Left lung (tissue), 10 donors: ENCODE measurements around the gene FGFR4. TPM values are rescaled to one million over a fixed set of nuclear protein-coding genes. Genes with fewer than 3 reads are reported as not detected.
"Not testable (repeated sequence)": the region's sequence is repeated elsewhere in the genome, so short reads cannot be mapped to it uniquely, and the experiment has no call there.

Experiments
- ATAC-seq: fragments of 200-7000 bp; cut with Tn5 transposase; one replicate; pipeline ENCODE4 v1.9.1; 2020; ENCODE audit warnings: moderate library complexity
- DNase-seq, 4 donors: peaks; one replicate each; pipeline ENCODE4 v3.0.0-alpha.2; 2013 to 2020
- H3K27ac ChIP-seq, 2 donors: fragments of 200-600 bp; sonication (generic) in 1 of 2; one replicate each; pipeline versions ENCODE4 v1.5.0 to v1.8.0; 2020 to 2021
- H3K27me3 ChIP-seq, 2 donors: fragments of 200-600 bp; sonication (generic) in 1 of 2; one replicate each; pipeline versions ENCODE4 v1.5.0 to v1.8.0; 2020 to 2021
- H3K36me3 ChIP-seq, 2 donors: fragments of 200-600 bp; sonication (generic) in 1 of 2; one replicate each; pipeline versions ENCODE4 v1.5.0 to v1.8.0; 2020 to 2021
- H3K4me1 ChIP-seq, 2 donors: fragments of 200-600 bp; one replicate each; pipeline ENCODE4 v1.8.0; 2021
- H3K4me3 ChIP-seq, 2 donors: fragments of 200-600 bp; sonication (generic) in 1 of 2; one replicate each; pipeline versions ENCODE4 v1.5.0 to v1.8.0; 2020 to 2021; ENCODE audit warnings: mild to moderate bottlenecking in 1 of 2
- H3K9me3 ChIP-seq, 2 donors: fragments of 200-600 bp; sonication (generic) in 1 of 2; one replicate each; pipeline versions ENCODE4 v1.5.0 to v1.8.0; 2020 to 2021
- CTCF ChIP-seq, 2 donors: fragments of 200-600 bp; sonication (generic) in 1 of 2; IDR thresholded peaks; one replicate each; pipeline versions ENCODE4 v1.5.0 to v1.8.0; 2021; ENCODE audit warnings: antibody characterized with exemption in 2 of 2
- intact Hi-C, 2 donors: fragments of 100-400 bp; cut with DNase I; formaldehyde crosslinking; loops; one replicate each; pipeline versions ENCODE4 v1.11.2 to v1.14.2; 2022
- polyA plus RNA-seq, 6 donors: library from polyadenylated mRNA; unstranded; fragments of 120-200 nt; gene quantifications; one replicate each; pipeline ENCODE4 v1.2.1, GENCODE V29; 2013; ENCODE audit not compliant: insufficient read length in 6 of 6
- total RNA-seq, 2 donors: library from RNA; stranded (reverse); fragmentation: NEBNext Ultra II Directional; extraction: Animal tissue kit (Norgen Biotek cat#: 25700); gene quantifications; one replicate each; pipeline ENCODE4 v1.2.1, GENCODE V29; 2021
- donor health status: DM: no; HTN: yes; CAD: no.
- donor health status: DM: no; HTN: no; CAD: no.

The FGFR4 gene
- total and polyA plus RNA-seq, 8 donors = 14.8 to 325 (median 198) TPM

DNA sequence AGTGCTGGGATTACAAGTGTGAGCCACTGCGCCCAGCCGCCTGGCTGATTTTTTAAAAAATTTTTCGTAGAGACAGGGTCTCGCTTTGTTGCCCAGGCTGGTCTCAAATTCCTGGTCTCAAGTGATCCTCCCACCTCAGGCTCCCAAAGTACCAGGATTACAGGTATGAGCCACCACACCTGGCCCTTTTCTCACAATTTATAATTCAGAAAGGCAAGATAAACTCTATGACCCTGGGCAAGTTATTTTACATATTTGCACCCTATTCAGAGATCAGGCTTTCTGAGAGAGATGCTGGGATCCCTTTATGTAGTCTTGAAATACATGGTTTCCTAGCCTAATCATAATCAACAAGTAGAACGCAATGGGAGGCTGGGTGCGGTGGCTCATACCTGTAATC lies 43.6 kb upstream of the FGFR4 start:
- no peak for ATAC-seq
- H3K27ac ChIP-seq = no peak overlapping the region
- TF ChIP-seq CTCF (IDR thresholded peaks at IDR 0.05) = no peak

GRCh38 chr5:177043958-177044357 lies 42.8 kb upstream of the FGFR4 start:
- no peak for TF ChIP-seq CTCF (IDR thresholded peaks at IDR 0.05)
- no peak overlapping the region for H3K4me3 ChIP-seq
- H3K27me3 ChIP-seq = no peaks in the 10 kb centered on the region
- no peaks in the 10 kb centered on the region for H3K4me1 ChIP-seq
- no peaks in the 10 kb centered on the region for H3K9me3 ChIP-seq
- ATAC-seq = no peak
- no peak for DNase-seq
- intact Hi-C loops = no loop called here
- peaks cover 0 to 78% of the 10 kb centered on the region in 2 donors for H3K36me3 ChIP-seq
- peak overlapping the region in 1 of 2 donors; percentile 17 for H3K27ac ChIP-seq

More for the DNA sequence above, 43.6 kb upstream of the FGFR4 start:
- Histone ChIP-seq H3K4me1 (no peaks in the 10 kb centered on the region), H3K36me3 (peaks cover 0 to 70% of the 10 kb centered on the region in 2 donors), H3K4me3 (no peak overlapping the region), H3K9me3 (no peaks in the 10 kb centered on the region), H3K27me3 (no peaks in the 10 kb centered on the region)
- no peak for DNase-seq
- intact Hi-C loops = no loop called here

- Histone ChIP-seq H3K36me3 (peaks cover 0 to 83% of the 10 kb centered on the region in 2 donors), H3K27me3 (no peaks in the 10 kb centered on the region), H3K27ac (no peak overlapping the region), H3K9me3 (no peaks in the 10 kb centered on the region), H3K4me3 (no peak overlapping the region), H3K4me1 (no peaks in the 10 kb centered on the region)
- intact Hi-C loops = no loop called here
- TF ChIP-seq CTCF (IDR thresholded peaks at IDR 0.05) = no peak
- DNase-seq (no peak), ATAC-seq (no peak)
Measured at GRCh38 chr5:177044641-177045040, 42.1 kb upstream of the FGFR4 start.

DNA sequence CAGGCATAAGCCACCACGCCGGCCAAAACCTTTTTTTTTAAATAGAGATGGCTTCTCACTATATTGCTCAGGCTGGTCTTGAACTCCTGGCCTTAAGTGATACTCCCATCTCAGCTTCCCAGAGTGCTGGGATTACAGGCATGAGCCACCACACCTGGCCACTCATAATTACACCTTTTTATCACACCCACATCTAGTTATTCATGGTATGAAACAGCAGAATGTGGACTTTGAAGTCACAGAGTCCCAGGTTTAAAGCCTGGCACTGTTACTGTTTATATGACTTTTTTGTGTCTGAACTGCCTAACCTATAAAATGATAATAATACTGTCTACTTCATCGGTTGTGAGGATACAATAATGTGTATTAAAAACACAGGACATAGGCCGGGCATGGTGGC lies 41.1 kb upstream of the FGFR4 start:
- Histone ChIP-seq H3K27ac (no peak overlapping the region), H3K4me1 (no peaks in the 10 kb centered on the region), H3K27me3 (no peaks in the 10 kb centered on the region), H3K4me3 (no peak overlapping the region), H3K36me3 (peaks cover 0 to 90% of the 10 kb centered on the region in 2 donors), H3K9me3 (no peaks in the 10 kb centered on the region)
- no peak for ATAC-seq
- intact Hi-C loops = no loop called here
- no peak for TF ChIP-seq CTCF (IDR thresholded peaks at IDR 0.05)
- no peak for DNase-seq

GRCh38 chr5:177048531-177048930 lies 38.2 kb upstream of the FGFR4 start:
- ATAC-seq, H3K4me3 ChIP-seq, H3K4me1 ChIP-seq, DNase-seq, H3K27ac ChIP-seq, H3K27me3 ChIP-seq, H3K9me3 ChIP-seq, intact Hi-C loops: not testable (repeated sequence)
- peaks cover 0 to 91% of the 10 kb centered on the region in 2 donors for H3K36me3 ChIP-seq

DNA sequence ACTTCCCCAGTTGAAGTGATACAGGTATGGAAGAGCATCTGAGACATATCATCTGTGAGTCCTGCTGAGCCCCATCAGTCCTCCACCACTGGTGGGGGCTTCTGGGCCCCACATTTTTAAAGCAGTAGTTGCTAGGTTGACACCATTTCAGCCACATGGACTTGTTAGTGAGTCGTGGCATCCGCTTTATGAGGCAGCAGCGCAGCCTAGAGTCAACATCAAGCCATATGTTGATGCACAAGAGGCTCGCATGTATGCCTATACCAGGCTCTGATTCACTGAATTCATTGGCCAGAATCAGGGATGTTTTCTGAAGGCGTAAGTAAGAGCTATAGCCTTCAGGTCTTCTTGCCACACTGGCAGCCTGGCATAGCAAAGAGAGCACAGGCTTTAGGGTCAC lies 37.4 kb upstream of the FGFR4 start:
- intact Hi-C loops = no loop called here
- no peak for TF ChIP-seq CTCF (IDR thresholded peaks at IDR 0.05)
- Histone ChIP-seq H3K4me3 (no peak overlapping the region), H3K27me3 (no peaks in the 10 kb centered on the region), H3K27ac (no peak overlapping the region), H3K9me3 (no peaks in the 10 kb centered on the region), H3K36me3 (peaks cover 0 to 90% of the 10 kb centered on the region in 2 donors), H3K4me1 (no peaks in the 10 kb centered on the region)
- no peak for ATAC-seq
- DNase-seq = no peak
